H9 (cell line): ENCODE results near the gene TMOD3. TPM values are rescaled to one million over a fixed set of nuclear protein-coding genes. Genes with fewer than 3 reads are reported as not detected.

Experiments used
- DNase-seq: peaks from one replicate; pipeline ENCODE4 v3.0.0-alpha.2; 2017
- H2AFZ ChIP-seq: one replicate; pipeline ENCODE4 v1.6.1; 2013; ENCODE audit warnings: mild to moderate bottlenecking, low read length, control low read depth, moderate library complexity
- H2AK5ac ChIP-seq: 2 replicates; pipeline ENCODE4 v1.6.1; 2013; ENCODE audit warnings: low read length, control low read depth, mixed read lengths; ENCODE audit not compliant: insufficient read length
- H2BK120ac ChIP-seq: one replicate; pipeline ENCODE4 v1.6.1; 2013; ENCODE audit warnings: low read depth, mild to moderate bottlenecking, low read length, control low read depth, inconsistent platforms; ENCODE audit not compliant: poor library complexity, severe bottlenecking
- H2BK12ac ChIP-seq: 2 replicates; pipeline ENCODE4 v1.6.1; 2013; ENCODE audit warnings: low read length, control low read depth, mixed read lengths, low read depth; ENCODE audit not compliant: insufficient read length
- H2BK15ac ChIP-seq: 2 replicates; pipeline ENCODE4 v1.6.1; 2013; ENCODE audit warnings: low read depth, low read length, control low read depth
- H2BK20ac ChIP-seq: one replicate; pipeline ENCODE4 v1.6.1; 2013; ENCODE audit warnings: low read depth, mild to moderate bottlenecking, low read length, control low read depth, inconsistent platforms; ENCODE audit not compliant: poor library complexity, severe bottlenecking
- H2BK5ac ChIP-seq: 2 replicates; pipeline ENCODE4 v1.6.1; 2013; ENCODE audit warnings: low read length, control low read depth, mixed read lengths; ENCODE audit not compliant: insufficient read length
- H3K14ac ChIP-seq: 2 replicates; pipeline ENCODE4 v1.6.1; 2013; ENCODE audit warnings: low read length, control low read depth; ENCODE audit not compliant: insufficient read depth
- H3K18ac ChIP-seq: 2 replicates; pipeline ENCODE4 v1.6.1; 2013; ENCODE audit warnings: low read depth, mild to moderate bottlenecking, mixed read lengths, low read length, control low read depth; ENCODE audit not compliant: insufficient read length
- H3K23ac ChIP-seq: 2 replicates; pipeline ENCODE4 v1.6.1; 2013; ENCODE audit warnings: low read length, control low read depth, mixed read lengths, low read depth; ENCODE audit not compliant: insufficient read length
- H3K23me2 ChIP-seq: 2 replicates; pipeline ENCODE4 v1.6.1; 2013; ENCODE audit warnings: low read depth, mild to moderate bottlenecking, mixed read lengths, low read length, control low read depth; ENCODE audit not compliant: insufficient read length, poor library complexity, severe bottlenecking
- H3K27ac ChIP-seq: 2 replicates; pipeline ENCODE4 v1.5.1; 2013; ENCODE audit warnings: low read length, control low read depth, mixed read lengths, low read depth; ENCODE audit not compliant: insufficient read length
- H3K27me3 ChIP-seq: 2 replicates; pipeline ENCODE4 v1.6.1; 2013; ENCODE audit warnings: low read length, control low read depth, inconsistent platforms; ENCODE audit not compliant: insufficient read depth
- H3K4ac ChIP-seq: 2 replicates; pipeline ENCODE4 v1.6.1; 2013; ENCODE audit warnings: low read depth, mild to moderate bottlenecking, control low read depth, inconsistent platforms, low read length, moderate library complexity
- H3K4me1 ChIP-seq: 2 replicates; pipeline ENCODE4 v1.6.1; 2013; ENCODE audit warnings: low read length, control low read depth, inconsistent platforms; ENCODE audit not compliant: insufficient read depth
- H3K4me2 ChIP-seq: 2 replicates; pipeline ENCODE4 v1.6.1; 2013; ENCODE audit warnings: low read length, control low read depth, mixed read lengths; ENCODE audit not compliant: insufficient read length, insufficient read depth
- H3K56ac ChIP-seq: 2 replicates; pipeline ENCODE4 v1.6.1; 2013; ENCODE audit warnings: low read depth, mild to moderate bottlenecking, mixed read lengths, low read length, control low read depth; ENCODE audit not compliant: insufficient read length
- H3K79me1 ChIP-seq: 2 replicates; pipeline ENCODE4 v1.6.1; 2013; ENCODE audit warnings: low read depth, mild to moderate bottlenecking, moderate library complexity, low read length, control low read depth, inconsistent platforms; ENCODE audit not compliant: insufficient read depth, poor library complexity, severe bottlenecking
- H3K79me2 ChIP-seq: 2 replicates; pipeline ENCODE4 v1.6.1; 2013; ENCODE audit warnings: low read length, control low read depth, inconsistent platforms; ENCODE audit not compliant: insufficient read depth
- H3K9ac ChIP-seq: 2 replicates; pipeline ENCODE4 v1.6.1; 2013; ENCODE audit warnings: low read length, control low read depth, mixed read lengths; ENCODE audit not compliant: insufficient read length; ENCODE audit errors: extremely low read depth
- H3K9me3 ChIP-seq: one replicate; pipeline ENCODE4 v1.6.1; 2013; ENCODE audit warnings: low read depth, low read length, inconsistent platforms; ENCODE audit not compliant: control insufficient read depth
- H3T11ph ChIP-seq: one replicate; pipeline ENCODE4 v1.6.1; 2013; ENCODE audit warnings: mild to moderate bottlenecking, low read length, control low read depth, inconsistent platforms
- H4K20me1 ChIP-seq: one replicate; pipeline ENCODE4 v1.6.1; 2013; ENCODE audit not compliant: control insufficient read depth, insufficient read length, insufficient read depth
- H4K5ac ChIP-seq: 2 replicates; pipeline ENCODE4 v1.6.1; 2013; ENCODE audit warnings: low read depth, mild to moderate bottlenecking, mixed read lengths, low read length, control low read depth; ENCODE audit not compliant: insufficient read length
- H4K8ac ChIP-seq: replicated peaks from 2 replicates; pipeline ENCODE4 v1.6.1; 2013; ENCODE audit warnings: low read length, control low read depth, mixed read lengths, low read depth; ENCODE audit not compliant: insufficient read length
- H4K91ac ChIP-seq: 2 replicates; pipeline ENCODE4 v1.6.1; 2013; ENCODE audit warnings: low read depth, mild to moderate bottlenecking, moderate library complexity, mixed read lengths, low read length, control low read depth; ENCODE audit not compliant: insufficient read length
- H3K27ac Mint-ChIP-seq, 3 experiments: 2 replicates in 2 of 3; 3 replicates in 1 of 3; pipeline ENCODE4 v1.8.0; 2020 to 2021; ENCODE audit warnings: mixed read lengths in 3 of 3, mild to moderate bottlenecking in 1 of 3, moderate library complexity in 1 of 3
- H3K27me3 Mint-ChIP-seq: 2 replicates; pipeline ENCODE4 v1.8.0; 2021; ENCODE audit warnings: low read depth, mild to moderate bottlenecking, moderate library complexity, mixed read lengths
- H3K36me3 Mint-ChIP-seq, 3 experiments: 2 replicates in 2 of 3; 3 replicates in 1 of 3; pipeline ENCODE4 v1.8.0; 2020 to 2021; ENCODE audit warnings: low read depth in 3 of 3, mixed read lengths in 3 of 3; ENCODE audit not compliant: insufficient read depth in 1 of 3
- H3K4me1 Mint-ChIP-seq, 2 experiments: 2 replicates each; pipeline ENCODE4 v1.8.0; 2020; ENCODE audit warnings: mixed read lengths in 2 of 2
- H3K4me3 Mint-ChIP-seq, 2 experiments: 2 replicates in 1 of 2; 3 replicates in 1 of 2; pipeline ENCODE4 v1.8.0; 2020 to 2021; ENCODE audit warnings: mild to moderate bottlenecking in 2 of 2, mixed read lengths in 2 of 2, moderate library complexity in 1 of 2
- H3K9me3 Mint-ChIP-seq, 2 experiments: 2 replicates in 1 of 2; 3 replicates in 1 of 2; pipeline ENCODE4 v1.8.0; 2020; ENCODE audit warnings: mild to moderate bottlenecking in 2 of 2, mixed read lengths in 2 of 2, moderate library complexity in 1 of 2
- WGBS: extraction: QIAGEN DNeasy Blood & Tissue Kit; methylation state at CpG from one replicate; pipeline ENCODE4 v1.1.7; 2013; ENCODE audit warnings: missing lambda C conversion rate, low lambda C conversion rate, mixed read lengths; ENCODE audit not compliant: insufficient read length; ENCODE audit errors: extremely low coverage; 5-methylcytosine and 5-hydroxymethylcytosine counted together
- total RNA-seq: library from RNA; stranded (reverse); gene quantifications from 2 replicates; pipeline ENCODE4 v1.2.1, GENCODE V29; 2021
- TF ChIP-seq, protein P1 (sequence below): fragments of 200-600 bp; sonication (generic); conservative IDR thresholded peaks from 3 replicates; pipeline ENCODE4 v1.8.0; 2021; ENCODE audit warnings: antibody characterized with exemption, mild to moderate bottlenecking

The TMOD3 gene
- total RNA-seq, 1 experiment from 2014 or later = 24.7 TPM

DNA sequence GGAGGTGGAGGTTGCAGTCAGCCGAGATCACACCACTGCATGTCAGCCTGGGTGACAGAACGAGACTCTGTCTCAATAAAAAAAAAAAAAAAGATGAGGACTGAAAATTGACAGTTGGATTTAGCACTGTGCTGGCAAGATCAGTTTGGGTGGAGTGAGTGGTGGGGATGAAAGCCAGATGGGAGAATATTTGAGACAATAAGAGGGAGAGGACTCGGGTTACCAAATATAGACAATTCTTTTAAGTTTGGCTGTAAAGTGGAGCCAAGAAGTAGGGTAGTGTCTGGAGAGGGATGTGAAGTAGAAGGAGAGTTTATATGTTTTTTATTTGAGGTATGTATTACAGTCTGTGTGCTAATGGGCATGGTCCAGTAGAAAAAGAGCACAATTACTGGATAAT, 20.4 kb downstream of the TMOD3 start:
- no peaks in the 10 kb centered on the region for H3K9me3 ChIP-seq
- H2BK5ac ChIP-seq = no peak overlapping the region
- no peaks in the 10 kb centered on the region for H3K27me3 ChIP-seq
- H4K91ac ChIP-seq = no peak overlapping the region
- Mint-ChIP-seq H3K27ac (no peak overlapping the region; a peak in 1 of 7 replicates), H3K36me3 (no peaks in the 10 kb centered on the region), H3K4me3 (no peak overlapping the region), H3K4me1 (peaks cover 23 to 24% of the 10 kb centered on the region in 2 experiments), H3K27me3 (no peaks in the 10 kb centered on the region), H3K9me3 (no peaks in the 10 kb centered on the region)
- peaks cover under 1% of the 10 kb centered on the region; the same call in 1 of the 2 replicates for H3K4me1 ChIP-seq
- no peak overlapping the region for H3K27ac ChIP-seq
- no peak overlapping the region for H3K18ac ChIP-seq
- H3K4me2 ChIP-seq = no peak overlapping the region
- no peaks in the 10 kb centered on the region for H3K79me2 ChIP-seq
- H3K79me1 ChIP-seq = peaks cover 3% of the 10 kb centered on the region
- no peak overlapping the region for H3K4ac ChIP-seq
- no peak for DNase-seq
- H4K5ac ChIP-seq = no peak overlapping the region
- H2AFZ ChIP-seq = no peak overlapping the region
- H4K20me1 ChIP-seq = no peaks in the 10 kb centered on the region
- no peak overlapping the region for H2BK120ac ChIP-seq
- H3K56ac ChIP-seq = no peak overlapping the region
- no peak overlapping the region for H2BK20ac ChIP-seq
- TF ChIP-seq, protein P1, sequence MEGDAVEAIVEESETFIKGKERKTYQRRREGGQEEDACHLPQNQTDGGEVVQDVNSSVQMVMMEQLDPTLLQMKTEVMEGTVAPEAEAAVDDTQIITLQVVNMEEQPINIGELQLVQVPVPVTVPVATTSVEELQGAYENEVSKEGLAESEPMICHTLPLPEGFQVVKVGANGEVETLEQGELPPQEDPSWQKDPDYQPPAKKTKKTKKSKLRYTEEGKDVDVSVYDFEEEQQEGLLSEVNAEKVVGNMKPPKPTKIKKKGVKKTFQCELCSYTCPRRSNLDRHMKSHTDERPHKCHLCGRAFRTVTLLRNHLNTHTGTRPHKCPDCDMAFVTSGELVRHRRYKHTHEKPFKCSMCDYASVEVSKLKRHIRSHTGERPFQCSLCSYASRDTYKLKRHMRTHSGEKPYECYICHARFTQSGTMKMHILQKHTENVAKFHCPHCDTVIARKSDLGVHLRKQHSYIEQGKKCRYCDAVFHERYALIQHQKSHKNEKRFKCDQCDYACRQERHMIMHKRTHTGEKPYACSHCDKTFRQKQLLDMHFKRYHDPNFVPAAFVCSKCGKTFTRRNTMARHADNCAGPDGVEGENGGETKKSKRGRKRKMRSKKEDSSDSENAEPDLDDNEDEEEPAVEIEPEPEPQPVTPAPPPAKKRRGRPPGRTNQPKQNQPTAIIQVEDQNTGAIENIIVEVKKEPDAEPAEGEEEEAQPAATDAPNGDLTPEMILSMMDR = no peak
- no peak overlapping the region for H3K14ac ChIP-seq
- no CpG with 5 or more reads among the region's 3 CpGs for WGBS
- H3K9ac ChIP-seq = no peak overlapping the region
- H3K23me2 ChIP-seq = no peaks in the 10 kb centered on the region
- H4K8ac ChIP-seq = no peak overlapping the region
- H2AK5ac ChIP-seq = no peak overlapping the region
- no peak overlapping the region for H3T11ph ChIP-seq
- no peak overlapping the region for H2BK12ac ChIP-seq
- no peak overlapping the region for H2BK15ac ChIP-seq
- no peak overlapping the region for H3K23ac ChIP-seq
